Measurements from ENCODE around the gene ITGBL1.

The ITGBL1 gene

GRCh38 chr13:101709952-101710351 lies 257.5 kb downstream of the ITGBL1 start:
- Mint-ChIP-seq H3K4me3 (no peak overlapping the region), H3K27me3 (no peaks in the 10 kb centered on the region), H3K36me3 (no peaks in the 10 kb centered on the region), H3K27ac (no peak overlapping the region), H3K9me3 (no peaks in the 10 kb centered on the region), H3K4me1 (peaks cover 5% of the 10 kb centered on the region)
- CTCF ChIA-PET, result no interaction called here
- no peak for DNase-seq

DNA sequence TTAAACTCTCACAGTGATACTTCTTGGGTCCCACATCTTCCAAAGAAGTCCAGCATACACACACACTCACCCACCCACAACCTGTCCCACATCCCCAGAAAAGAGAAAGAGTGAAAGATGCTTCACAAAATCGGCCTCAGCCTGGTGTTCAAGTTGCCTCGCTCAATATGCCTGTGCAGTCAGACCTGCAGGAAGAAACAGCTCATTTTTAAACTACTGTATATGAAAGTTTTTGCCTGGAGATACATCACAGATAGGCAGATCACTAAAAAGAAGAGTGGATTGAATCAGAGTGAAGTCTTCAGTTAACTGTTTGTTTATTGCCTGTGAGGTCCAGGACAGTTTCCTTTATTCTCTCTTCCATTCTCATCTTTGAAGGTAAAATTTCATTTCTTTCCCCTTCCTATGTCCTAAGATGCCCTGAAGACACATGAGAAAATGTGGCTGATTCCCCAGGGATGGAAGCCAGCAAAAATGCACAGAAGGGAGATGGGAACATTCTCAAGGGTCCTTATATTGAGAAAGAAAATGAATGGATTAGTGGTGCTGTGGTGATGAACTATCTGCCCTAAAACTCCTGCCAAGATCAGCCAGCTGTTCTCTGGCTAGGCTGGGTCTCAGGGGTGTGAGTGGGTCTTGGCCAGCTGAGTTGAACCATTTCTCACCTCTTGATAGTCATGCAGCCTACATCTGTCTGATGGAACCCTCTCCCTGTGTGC lies 259.0 kb downstream of the ITGBL1 start:
- peaks cover 4% of the 10 kb centered on the region for H3K4me1 Mint-ChIP-seq
- H3K36me3 Mint-ChIP-seq, result no peaks in the 10 kb centered on the region
- H3K27me3 Mint-ChIP-seq, result no peaks in the 10 kb centered on the region
- no peak overlapping the region for H3K4me3 Mint-ChIP-seq
- no peaks in the 10 kb centered on the region for H3K9me3 Mint-ChIP-seq
- CTCF ChIA-PET, result no interaction called here
- DNase-seq, result no peak
- H3K27ac Mint-ChIP-seq, result no peak overlapping the region

DNA sequence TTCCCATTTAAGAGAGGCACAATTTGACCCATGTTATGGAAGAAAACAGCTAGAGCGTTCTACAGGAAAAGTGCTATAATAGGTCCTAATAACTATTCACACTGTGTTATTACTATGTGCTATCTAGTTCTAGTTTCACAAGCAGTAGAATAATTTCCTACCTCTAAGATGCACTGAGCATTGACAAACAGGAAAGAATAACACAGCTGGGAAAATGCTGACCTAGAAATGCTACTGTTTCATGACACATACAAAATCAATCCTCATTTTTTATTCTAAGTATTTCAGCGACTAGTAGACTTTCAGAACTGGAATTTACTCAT lies 259.5 kb downstream of the ITGBL1 start:
- Mint-ChIP-seq H3K36me3 (no peaks in the 10 kb centered on the region), H3K27ac (no peak overlapping the region), H3K27me3 (no peaks in the 10 kb centered on the region), H3K9me3 (no peaks in the 10 kb centered on the region), H3K4me1 (no peaks in the 10 kb centered on the region), H3K4me3 (no peak overlapping the region)
- no peak for DNase-seq
- CTCF ChIA-PET, result no interaction called here

- no peaks in the 10 kb centered on the region for H3K4me1 Mint-ChIP-seq
- H3K36me3 Mint-ChIP-seq, result no peaks in the 10 kb centered on the region
- no peaks in the 10 kb centered on the region for H3K9me3 Mint-ChIP-seq
- H3K4me3 Mint-ChIP-seq, result no peak overlapping the region
- CTCF ChIA-PET, result no interaction called here
- H3K27me3 Mint-ChIP-seq, result no peaks in the 10 kb centered on the region
- DNase-seq, result no peak
- no peak overlapping the region for H3K27ac Mint-ChIP-seq
Measured at GRCh38 chr13:101714195-101714594, 261.7 kb downstream of the ITGBL1 start.

- no peaks in the 10 kb centered on the region for H3K36me3 Mint-ChIP-seq
- no peaks in the 10 kb centered on the region for H3K27me3 Mint-ChIP-seq
- no peak overlapping the region for H3K4me3 Mint-ChIP-seq
- CTCF ChIA-PET, result no interaction called here
- no peak overlapping the region for H3K27ac Mint-ChIP-seq
- no peaks in the 10 kb centered on the region for H3K4me1 Mint-ChIP-seq
- no peak for DNase-seq
- no peaks in the 10 kb centered on the region for H3K9me3 Mint-ChIP-seq
Measured at GRCh38 chr13:101717353-101717752, 264.9 kb downstream of the ITGBL1 start.

DNA sequence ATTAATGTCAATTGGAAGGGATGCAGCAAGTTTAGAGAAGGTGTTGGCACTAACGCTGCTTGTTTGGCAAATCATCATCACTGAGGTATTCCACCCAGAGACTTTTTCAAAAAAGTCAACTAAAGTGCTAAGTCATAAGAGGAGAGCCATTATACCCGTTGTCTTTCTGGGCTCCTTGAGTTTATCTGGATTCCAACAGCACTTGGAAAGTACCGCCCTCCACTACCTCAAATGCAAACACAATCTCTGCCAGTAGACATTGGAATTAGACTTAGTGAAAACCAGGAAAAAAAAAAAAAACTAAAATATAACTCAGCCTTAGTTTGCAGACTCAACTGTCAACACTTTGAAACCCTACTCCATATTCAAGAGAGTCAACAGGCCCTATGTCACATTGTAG lies 266.0 kb downstream of the ITGBL1 start:
- H3K36me3 Mint-ChIP-seq, result no peaks in the 10 kb centered on the region
- H3K4me1 Mint-ChIP-seq, result no peaks in the 10 kb centered on the region
- H3K9me3 Mint-ChIP-seq, result no peaks in the 10 kb centered on the region
- H3K4me3 Mint-ChIP-seq, result no peak overlapping the region
- no peak for DNase-seq
- CTCF ChIA-PET, result no interaction called here
- H3K27ac Mint-ChIP-seq, result no peak overlapping the region
- no peaks in the 10 kb centered on the region for H3K27me3 Mint-ChIP-seq

GRCh38 chr13:101726681-101727080 lies 274.2 kb downstream of the ITGBL1 start:
- no peak for DNase-seq
- CTCF ChIA-PET, result no interaction called here
- Mint-ChIP-seq H3K27me3 (no peaks in the 10 kb centered on the region), H3K4me3 (no peak overlapping the region), H3K27ac (no peak overlapping the region), H3K9me3 (no peaks in the 10 kb centered on the region), H3K36me3 (no peaks in the 10 kb centered on the region), H3K4me1 (no peaks in the 10 kb centered on the region)

DNA sequence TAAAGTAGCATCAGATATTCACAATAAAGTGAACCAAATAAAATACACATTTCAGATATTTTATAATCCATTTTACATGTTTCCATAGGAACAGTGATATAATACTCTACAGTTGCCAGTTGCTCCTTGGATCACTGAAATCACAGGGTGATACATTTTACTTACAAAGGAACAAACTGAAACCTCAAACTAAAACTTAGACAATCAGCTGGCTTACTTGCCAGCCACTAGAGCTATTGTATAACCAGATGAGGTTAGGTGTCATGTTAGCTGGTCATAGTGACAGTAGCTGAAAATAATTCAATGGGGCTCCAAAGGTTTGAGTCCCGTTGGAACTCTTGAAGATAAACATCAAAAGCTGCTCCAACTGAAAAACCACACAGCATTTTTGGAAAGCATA lies 274.6 kb downstream of the ITGBL1 start:
- Mint-ChIP-seq H3K4me1 (no peaks in the 10 kb centered on the region), H3K9me3 (no peaks in the 10 kb centered on the region), H3K4me3 (no peak overlapping the region), H3K36me3 (no peaks in the 10 kb centered on the region), H3K27ac (no peak overlapping the region), H3K27me3 (no peaks in the 10 kb centered on the region)
- CTCF ChIA-PET, result no interaction called here
- no peak for DNase-seq

DNA sequence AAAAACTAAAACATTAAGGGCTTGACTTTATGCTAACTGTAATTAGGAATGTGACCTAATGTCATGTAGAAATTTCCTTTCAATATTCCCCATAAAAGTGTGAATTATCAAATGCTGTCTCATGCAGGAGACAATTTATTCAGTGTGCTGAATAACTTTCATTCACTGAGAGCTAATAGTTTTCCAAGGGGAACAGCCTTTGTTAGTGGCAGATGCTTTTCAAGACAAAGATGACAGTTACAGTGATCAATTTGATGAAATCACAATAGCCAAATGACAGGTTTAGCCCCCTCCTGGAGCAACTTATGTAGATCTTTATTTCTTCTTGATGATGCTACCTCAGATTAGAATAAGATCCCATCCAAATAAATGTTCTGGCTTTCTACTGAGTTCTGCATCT lies 275.5 kb downstream of the ITGBL1 start:
- no peaks in the 10 kb centered on the region for H3K36me3 Mint-ChIP-seq
- H3K27ac Mint-ChIP-seq, result no peak overlapping the region
- CTCF ChIA-PET, result no interaction called here
- no peaks in the 10 kb centered on the region for H3K9me3 Mint-ChIP-seq
- no peaks in the 10 kb centered on the region for H3K27me3 Mint-ChIP-seq
- H3K4me3 Mint-ChIP-seq, result no peak overlapping the region
- DNase-seq, result no peak
- H3K4me1 Mint-ChIP-seq, result no peaks in the 10 kb centered on the region

DNA sequence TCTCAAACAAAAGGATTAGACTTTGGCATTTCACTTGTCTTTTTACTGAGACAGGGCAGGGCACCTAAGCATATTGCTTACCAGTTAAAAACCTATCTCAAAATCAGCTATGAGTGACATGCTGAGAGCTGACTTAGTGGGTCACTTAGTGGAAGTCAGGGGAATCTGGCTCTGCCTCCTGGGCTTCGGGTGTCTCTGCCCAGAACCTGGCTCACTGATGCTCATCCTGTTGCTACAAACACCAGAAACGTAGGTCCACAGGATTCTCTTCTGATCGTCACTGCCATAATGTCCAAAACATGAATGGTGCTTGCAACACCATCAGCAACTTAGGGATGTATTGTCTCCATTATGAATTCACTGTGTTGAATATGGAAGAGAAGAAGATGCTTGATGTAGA lies 276.1 kb downstream of the ITGBL1 start:
- no peak for DNase-seq
- Mint-ChIP-seq H3K4me3 (no peak overlapping the region), H3K36me3 (no peaks in the 10 kb centered on the region), H3K9me3 (no peaks in the 10 kb centered on the region), H3K27ac (no peak overlapping the region), H3K27me3 (no peaks in the 10 kb centered on the region), H3K4me1 (no peaks in the 10 kb centered on the region)
- CTCF ChIA-PET, result no interaction called here

- H3K36me3 Mint-ChIP-seq, result no peaks in the 10 kb centered on the region
- no peaks in the 10 kb centered on the region for H3K4me1 Mint-ChIP-seq
- CTCF ChIA-PET, result no interaction called here
- H3K27ac Mint-ChIP-seq, result no peak overlapping the region
- H3K9me3 Mint-ChIP-seq, result no peaks in the 10 kb centered on the region
- DNase-seq, result no peak
- no peak overlapping the region for H3K4me3 Mint-ChIP-seq
- H3K27me3 Mint-ChIP-seq, result no peaks in the 10 kb centered on the region
Measured at GRCh38 chr13:101730420-101731000, 278.0 kb downstream of the ITGBL1 start.

DNA sequence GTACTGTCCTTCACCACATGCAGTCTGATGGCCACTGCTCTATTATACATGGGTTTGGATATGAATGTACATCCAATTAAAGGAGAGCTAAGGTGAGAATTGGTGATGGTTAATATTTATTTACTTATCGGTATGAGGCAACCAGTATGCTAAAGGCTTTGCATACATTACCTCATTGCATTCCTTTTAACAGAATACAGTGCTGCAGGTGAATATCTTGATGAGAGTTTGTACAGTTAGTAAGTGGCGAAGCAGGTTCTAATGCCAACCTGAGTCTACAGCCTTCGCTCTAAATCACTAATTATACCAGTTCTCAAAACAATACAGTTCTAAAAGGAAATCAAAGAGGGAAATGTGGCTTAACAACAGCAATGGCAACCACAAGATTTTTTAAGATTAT lies 284.1 kb downstream of the ITGBL1 start:
- DNase-seq, result no peak
- Mint-ChIP-seq H3K9me3 (no peaks in the 10 kb centered on the region), H3K4me1 (no peaks in the 10 kb centered on the region), H3K4me3 (no peak overlapping the region), H3K36me3 (no peaks in the 10 kb centered on the region), H3K27me3 (no peaks in the 10 kb centered on the region), H3K27ac (no peak overlapping the region)
- CTCF ChIA-PET, result no interaction called here

DNA sequence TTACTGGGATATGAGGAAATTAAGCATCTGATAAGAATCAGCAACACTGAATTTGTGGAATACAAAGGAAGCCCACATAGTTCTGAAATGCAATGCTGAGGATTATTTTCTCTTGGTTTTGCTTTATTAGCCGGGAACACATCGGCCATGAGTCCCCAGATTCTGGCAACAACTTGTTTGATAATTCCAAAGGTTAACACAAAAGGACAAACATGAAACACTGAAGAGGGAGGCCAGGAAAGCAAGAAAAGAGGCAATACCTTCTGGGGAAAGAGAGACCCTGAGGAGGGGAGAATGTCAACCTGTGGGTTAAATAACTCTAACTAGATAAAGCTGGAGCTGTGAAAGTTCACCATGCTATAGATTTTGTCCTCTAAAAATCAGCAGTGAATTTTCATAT lies 285.9 kb downstream of the ITGBL1 start:
- Mint-ChIP-seq H3K9me3 (no peaks in the 10 kb centered on the region), H3K4me3 (no peak overlapping the region), H3K27me3 (no peaks in the 10 kb centered on the region), H3K36me3 (no peaks in the 10 kb centered on the region), H3K27ac (no peak overlapping the region), H3K4me1 (no peaks in the 10 kb centered on the region)
- CTCF ChIA-PET, result no interaction called here
- DNase-seq, result no peak

DNA sequence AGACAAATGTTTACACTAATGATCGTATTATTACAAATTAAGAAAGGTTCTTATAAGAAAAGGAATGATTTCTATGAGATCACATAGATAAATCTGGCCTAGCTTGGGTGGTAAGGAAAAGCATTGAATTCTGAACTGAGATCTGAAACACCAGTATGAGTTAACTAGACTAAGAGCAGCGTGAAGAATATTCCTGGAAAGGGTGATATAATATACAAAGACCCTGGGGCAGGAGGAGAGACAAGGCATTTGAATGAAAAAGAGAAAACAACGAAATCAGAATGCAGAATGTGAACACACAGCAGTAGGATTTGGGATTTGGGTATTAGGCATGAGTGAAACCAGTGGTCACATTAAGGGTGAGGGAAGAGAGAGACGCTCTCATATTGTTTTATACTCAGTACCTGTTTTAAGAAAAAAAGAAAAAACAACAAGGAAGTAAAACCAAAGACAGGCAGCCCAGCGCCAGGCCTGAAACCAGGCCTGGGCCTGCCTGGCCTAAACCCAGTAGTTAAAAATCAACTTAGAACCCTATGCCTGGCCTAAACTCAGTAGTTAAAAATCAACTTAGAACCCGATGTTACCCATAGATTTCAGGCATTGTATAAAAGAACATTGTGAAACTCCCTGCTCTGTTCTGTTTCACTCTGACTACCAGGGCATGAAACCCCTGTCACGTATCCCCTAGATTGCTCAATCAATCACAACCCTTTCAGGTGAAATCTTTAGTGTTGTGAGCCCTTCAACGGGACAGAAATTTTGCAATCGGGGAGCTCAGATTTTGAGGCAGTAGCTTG lies 287.1 kb downstream of the ITGBL1 start:
- no peak for DNase-seq
- H3K4me3 Mint-ChIP-seq, result no peak overlapping the region
- no peak overlapping the region for H3K27ac Mint-ChIP-seq
- H3K4me1 Mint-ChIP-seq, result no peaks in the 10 kb centered on the region
- CTCF ChIA-PET, result no interaction called here
- H3K9me3 Mint-ChIP-seq, result no peaks in the 10 kb centered on the region
- H3K27me3 Mint-ChIP-seq, result no peaks in the 10 kb centered on the region
- H3K36me3 Mint-ChIP-seq, result no peaks in the 10 kb centered on the region

- Mint-ChIP-seq H3K27ac (no peak overlapping the region), H3K9me3 (no peaks in the 10 kb centered on the region), H3K36me3 (no peaks in the 10 kb centered on the region), H3K4me3 (no peak overlapping the region), H3K27me3 (no peaks in the 10 kb centered on the region), H3K4me1 (no peaks in the 10 kb centered on the region)
- CTCF ChIA-PET, result no interaction called here
- DNase-seq, result no peak
Measured at GRCh38 chr13:101746513-101746912, 294.0 kb downstream of the ITGBL1 start.
